Neural progenitor cell (in vitro differentiated cells): ENCODE results near the gene SPSB3.

Experiments
- EZH2 ChIP-seq: fragments of 200-600 bp; sonication (generic); IDR thresholded peaks from 2 replicates; pipeline ENCODE4 v1.6.1; 2017; ENCODE audit warnings: antibody characterized with exemption, mild to moderate bottlenecking, moderate library complexity
- TF ChIP-seq, protein P1 (sequence below): fragments of 200-600 bp; sonication (generic); IDR thresholded peaks from 2 replicates; pipeline ENCODE4 v1.5.1; 2017; ENCODE audit warnings: antibody characterized with exemption, mild to moderate bottlenecking

- no peak for TF ChIP-seq EZH2
- TF ChIP-seq, protein P1, sequence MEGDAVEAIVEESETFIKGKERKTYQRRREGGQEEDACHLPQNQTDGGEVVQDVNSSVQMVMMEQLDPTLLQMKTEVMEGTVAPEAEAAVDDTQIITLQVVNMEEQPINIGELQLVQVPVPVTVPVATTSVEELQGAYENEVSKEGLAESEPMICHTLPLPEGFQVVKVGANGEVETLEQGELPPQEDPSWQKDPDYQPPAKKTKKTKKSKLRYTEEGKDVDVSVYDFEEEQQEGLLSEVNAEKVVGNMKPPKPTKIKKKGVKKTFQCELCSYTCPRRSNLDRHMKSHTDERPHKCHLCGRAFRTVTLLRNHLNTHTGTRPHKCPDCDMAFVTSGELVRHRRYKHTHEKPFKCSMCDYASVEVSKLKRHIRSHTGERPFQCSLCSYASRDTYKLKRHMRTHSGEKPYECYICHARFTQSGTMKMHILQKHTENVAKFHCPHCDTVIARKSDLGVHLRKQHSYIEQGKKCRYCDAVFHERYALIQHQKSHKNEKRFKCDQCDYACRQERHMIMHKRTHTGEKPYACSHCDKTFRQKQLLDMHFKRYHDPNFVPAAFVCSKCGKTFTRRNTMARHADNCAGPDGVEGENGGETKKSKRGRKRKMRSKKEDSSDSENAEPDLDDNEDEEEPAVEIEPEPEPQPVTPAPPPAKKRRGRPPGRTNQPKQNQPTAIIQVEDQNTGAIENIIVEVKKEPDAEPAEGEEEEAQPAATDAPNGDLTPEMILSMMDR, result no peak
These were observed 5.8 kb upstream of the SPSB3 start for GRCh38 chr16:1788095-1788707.
